NCI-H2227 treated with DMSO at 0.1 percent for 48 hours (cell line): ENCODE results near the gene CSRNP3.
A peak's percentile ranks its signal among the peaks of the same experiment; 100 is the strongest.
"Not testable (repeated sequence)": the region's sequence is repeated elsewhere in the genome, so short reads cannot be mapped to it uniquely, and the experiment has no call there.

Source experiments
- DNase-seq: peaks from one replicate; lab custom pipeline; 2025; lab: John Stamatoyannopoulos, UW

Gene CSRNP3

DNA sequence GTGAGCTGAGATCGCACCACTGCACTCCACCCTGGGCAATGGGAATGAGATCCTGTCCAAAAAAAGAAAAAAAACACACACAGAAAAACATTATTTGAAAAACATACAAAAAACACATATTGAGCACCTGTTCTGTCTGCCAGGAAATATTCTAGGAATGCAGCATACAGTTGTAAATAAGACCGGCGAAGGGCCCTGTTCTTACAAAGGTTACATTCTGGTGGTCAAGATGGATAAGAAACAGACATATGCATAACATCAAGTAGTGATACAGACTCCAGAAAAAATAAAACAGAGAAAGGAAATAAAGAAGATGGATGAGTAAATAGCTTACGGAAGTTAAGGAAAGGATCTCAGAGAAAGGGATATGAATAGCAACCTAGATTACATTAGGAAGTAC, 164.8 kb downstream of the CSRNP3 start:
- no peak for DNase-seq

DNA sequence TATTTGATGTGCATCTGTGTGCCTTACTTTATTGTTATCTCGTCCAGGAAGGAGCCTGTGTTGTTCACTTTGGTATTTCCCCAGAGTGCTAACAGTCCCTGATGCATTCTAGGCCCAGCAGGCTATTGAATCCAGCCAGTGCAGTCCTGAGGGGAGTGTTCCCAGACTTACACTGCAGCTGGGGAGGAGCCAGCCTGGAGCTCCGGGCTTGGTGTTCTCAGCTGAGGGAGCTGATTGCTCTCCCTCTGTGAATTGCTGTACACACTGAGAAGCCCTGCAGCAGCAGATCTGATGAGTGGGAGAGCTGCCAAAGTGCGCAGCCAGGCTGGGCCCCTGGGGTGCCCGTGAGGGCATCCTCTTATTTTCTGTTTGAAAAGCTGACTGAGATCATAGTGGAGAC, 165.4 kb downstream of the CSRNP3 start:
- peak; percentile 95 for DNase-seq

DNA sequence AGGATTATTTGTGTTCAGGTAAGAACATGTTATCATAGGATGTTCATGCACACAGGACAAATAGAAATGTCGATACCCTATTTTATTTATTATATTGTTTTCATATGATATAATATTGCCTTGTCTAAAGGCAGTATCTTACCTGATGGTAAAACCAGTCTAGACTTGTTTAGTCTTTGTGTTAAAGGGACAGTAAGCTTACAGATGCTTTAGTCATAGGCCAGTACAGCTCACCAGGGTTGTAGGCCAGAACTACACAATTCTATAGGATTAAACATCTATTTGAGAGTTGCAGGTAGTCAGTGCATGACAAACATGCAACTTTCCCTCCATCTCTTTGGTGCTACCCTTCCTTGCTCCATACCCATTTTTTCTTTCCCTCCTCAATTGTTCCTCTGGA, 166.0 kb downstream of the CSRNP3 start:
- no peak for DNase-seq

DNA sequence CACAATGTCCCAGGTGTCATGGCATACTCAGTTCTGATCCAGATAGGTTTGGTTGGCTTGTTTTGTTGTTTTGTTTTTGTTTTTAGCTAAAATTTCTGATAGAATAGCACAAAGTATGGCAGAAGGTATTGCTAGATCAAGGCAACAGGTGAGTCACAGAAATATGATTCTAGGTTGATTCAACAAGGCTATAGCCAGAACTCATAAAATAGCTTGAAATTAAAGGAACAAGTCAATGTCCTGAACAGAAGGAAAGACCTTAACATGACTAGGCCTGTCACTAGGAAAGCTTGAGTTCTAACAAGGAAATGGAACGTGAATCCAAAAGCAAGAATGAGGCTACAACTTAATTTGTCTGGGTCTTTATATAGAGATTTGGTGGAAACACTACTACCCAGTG, 167.5 kb downstream of the CSRNP3 start:
- no peak for DNase-seq

DNA sequence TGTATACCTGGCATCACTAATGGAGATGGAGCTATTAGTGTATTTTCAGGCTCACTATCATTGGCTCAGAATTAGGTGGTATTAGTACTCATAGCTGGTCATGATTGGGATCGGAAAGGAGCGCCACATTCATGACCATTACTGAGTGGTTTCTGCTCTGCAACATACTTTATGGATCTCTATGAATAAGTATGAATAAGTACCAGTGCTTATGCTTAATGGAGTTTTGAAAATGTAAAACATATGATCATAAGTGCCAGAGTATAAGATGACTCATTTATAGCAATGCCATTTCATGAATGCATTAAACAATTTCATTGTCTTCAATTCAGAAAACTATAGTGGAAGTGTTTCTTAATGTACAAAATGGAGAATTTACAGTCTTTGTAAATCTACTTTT, 167.9 kb downstream of the CSRNP3 start:
- DNase-seq: no peak

DNA sequence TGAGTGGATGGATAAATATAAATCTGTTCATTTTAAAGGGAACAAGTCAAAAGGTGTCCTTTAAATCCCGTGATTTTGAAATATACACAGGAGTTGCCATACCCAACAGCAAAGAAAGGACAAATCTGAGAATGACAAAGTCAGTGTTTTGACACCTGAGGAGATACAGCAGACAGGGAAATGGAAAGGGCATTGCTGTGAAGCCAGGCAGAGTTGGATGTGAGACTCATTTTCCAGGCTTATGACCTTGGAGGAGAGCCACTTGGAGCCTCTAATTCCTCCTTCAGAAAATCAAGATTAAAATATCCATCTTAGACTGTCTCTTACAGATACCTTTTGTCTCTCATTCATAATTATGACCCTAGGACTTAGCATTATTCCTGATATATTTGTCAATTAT, 170.0 kb downstream of the CSRNP3 start:
- DNase-seq: no peak

DNA sequence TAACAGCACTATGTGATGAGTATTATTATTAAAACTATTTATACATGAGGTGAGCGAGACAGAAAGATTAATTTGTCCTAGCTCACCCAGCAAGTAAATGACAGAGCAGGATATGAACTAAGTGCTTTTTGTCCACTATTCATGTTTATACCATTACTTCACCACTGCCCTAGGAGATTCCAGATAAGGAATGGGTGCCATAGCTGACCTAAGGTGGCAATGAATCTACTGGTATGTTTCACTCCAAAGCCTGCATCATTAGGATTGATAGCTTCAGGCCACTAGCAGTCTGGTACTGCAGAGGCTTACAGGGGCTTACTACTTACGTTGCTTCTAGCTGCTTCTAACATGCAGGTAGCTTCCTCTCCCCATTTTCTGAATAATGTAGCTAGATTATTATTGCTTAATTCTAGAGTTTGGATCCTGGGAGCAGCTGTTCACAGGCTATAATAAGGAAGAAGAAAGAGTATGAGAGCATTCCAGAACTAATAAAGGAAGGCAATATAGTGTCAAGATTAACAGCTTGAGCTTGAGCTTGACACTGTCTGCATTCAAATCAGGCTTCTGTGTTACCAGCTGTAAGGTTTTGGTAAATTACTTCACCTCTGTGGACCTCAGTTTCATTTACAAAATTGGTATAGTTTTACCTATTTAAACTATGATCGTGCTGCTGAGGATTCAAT, 170.9 kb downstream of the CSRNP3 start:
- peak; percentile 37 for DNase-seq

DNA sequence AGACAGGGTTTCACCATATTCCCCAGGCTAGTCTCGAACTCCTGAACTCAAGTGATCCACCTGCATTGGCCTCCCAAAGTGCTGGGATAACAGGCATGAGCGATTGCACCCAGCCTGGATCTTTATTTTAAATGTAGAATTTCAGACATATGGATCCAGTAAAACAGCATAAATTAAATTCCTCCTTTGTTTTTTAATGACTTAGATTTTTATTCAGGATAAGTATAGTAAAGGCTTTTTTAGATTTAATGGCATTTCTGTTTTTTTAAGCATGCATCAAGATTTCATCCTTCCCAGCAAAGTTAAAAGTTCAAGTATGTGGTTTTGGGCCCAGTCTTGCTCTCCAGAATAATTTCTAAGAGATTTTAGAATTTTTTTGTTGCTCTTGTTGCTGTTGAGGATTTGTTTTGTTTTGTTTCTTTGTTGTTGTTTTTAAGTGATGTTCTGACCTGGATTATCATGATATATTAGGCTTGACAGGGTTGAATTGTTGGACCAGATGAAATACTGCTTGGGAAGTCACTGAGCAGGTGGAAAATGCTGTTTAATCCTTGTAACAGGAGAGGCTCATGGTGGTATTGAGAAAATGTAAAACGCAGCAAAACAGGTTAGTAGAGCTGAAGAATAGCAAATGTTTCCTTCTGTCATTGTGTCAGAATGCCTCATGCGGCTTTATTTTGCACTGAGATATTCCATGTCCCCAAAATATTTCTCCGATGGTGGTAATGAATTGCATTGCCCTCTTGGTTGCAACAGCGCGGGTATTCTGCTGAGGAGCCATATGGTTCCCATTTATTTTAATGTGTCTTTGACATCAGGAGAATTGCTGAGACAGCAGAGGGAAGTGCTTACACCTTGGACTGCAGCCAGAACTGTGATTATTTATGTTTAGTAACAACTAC, 176.7 kb downstream of the CSRNP3 start:
- DNase-seq: peak; percentile 97

DNA sequence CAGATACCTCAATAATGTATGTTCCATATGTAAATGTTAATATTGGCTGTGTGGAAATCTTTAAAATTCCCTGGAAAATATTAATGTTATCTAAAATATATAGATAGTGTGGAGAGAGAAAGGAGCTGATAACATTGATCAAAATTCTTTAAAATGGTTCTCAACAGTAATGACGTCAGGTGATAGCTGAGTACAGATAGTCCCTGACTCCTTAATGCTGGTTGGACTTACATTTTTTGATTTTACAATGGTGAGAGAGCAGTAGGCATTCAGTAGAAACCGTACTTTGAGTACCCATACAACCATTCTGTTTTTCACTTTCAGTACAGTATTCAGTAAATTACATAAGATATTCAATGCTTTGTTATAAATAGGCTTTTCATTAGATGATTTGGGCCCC, 177.9 kb downstream of the CSRNP3 start:
- peak; percentile 51 for DNase-seq

DNA sequence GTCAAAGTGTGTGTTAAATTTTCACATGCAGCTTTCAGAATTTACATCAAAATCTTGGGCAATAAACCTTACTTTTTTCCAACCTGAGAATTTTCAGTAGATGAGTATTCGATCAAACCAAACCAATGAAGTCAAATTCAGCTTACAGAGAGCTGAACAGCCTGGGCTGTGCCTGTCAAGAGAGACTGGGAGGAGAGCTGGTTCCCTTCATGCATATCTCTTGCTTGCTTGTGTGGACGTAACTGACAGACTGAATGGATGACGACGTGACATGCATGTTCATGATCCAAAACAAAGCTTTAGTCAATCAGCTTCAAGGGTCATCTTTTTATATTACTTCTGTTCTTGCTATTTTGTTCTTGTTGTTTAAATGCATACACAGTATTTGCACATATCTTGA, 179.3 kb downstream of the CSRNP3 start:
- peak; percentile 85 for DNase-seq

DNA sequence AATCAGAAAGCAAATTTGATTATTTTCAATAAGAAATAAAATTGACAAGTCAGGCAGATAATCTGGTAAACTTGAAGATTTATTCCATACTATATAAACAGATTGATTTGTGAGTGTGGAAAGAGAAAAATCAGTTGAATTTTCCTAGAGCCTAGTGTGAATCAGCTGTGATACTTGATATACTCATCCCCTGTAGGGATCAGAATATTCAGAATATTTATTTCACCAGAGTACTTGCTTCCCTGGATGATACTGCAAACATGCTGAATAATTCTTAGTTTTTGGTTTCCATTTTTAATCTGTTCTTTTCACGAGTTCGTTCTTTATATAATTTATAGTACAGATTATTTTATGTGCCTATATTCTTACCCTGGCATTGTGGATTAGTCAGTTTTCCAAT, 181.7 kb downstream of the CSRNP3 start:
- no peak for DNase-seq

DNA sequence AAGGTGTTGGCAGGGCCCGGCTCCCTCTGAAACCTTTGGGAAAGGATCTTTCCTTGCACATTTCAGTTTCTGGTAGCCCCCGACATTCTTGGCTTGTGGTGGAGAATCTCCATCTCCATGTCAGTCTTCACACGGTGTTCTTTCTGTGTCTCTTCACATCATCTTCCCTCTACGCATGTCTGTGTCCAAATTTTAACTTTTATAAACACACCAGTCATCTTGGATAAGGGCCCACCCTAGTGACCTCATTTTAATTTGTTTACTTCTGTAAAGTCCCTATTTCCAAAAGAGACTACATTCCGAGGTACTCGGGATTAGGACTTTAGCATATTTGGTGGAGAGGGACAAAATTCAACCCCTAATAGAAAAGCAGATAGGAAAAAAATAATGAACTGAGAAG, 186.2 kb downstream of the CSRNP3 start:
- no peak for DNase-seq

DNA sequence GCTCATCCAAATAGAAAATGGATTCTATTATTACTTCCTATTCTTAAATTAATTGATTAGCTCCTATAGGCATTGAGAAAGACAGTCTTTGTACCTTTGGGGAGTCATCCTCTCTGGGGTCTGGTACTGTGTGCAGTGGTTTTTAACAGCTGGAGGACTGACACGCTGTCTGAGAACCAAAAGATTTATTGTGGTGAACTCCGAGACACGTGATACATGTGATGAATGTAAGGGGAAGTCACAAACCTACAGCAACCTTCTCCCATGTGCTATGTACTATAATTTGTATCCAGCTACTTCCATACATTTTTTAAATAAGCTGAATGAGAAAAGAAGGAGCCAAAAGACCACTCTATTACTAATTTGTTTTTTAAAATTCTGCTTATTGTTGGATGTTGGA, 190.9 kb downstream of the CSRNP3 start:
- no peak for DNase-seq

DNA sequence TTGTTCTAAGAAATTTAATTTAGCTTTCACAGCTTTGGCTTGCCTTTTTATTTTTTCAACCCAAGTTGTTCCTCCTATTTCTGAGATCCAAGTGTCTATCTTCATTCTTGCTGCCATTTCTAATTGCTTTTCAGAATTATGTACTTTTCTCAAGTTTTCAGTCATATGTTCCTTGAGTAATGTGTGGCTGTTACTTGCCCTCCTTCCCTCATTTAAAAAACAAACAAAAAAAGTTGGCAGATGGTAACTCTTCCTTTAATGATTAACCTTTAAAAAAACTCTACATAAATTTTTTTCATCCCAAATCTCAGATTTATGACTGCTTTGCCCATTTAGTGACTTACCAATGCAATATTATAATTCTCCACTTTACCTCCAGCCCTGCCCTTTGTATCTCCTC, 193.2 kb downstream of the CSRNP3 start:
- DNase-seq: no peak

DNA sequence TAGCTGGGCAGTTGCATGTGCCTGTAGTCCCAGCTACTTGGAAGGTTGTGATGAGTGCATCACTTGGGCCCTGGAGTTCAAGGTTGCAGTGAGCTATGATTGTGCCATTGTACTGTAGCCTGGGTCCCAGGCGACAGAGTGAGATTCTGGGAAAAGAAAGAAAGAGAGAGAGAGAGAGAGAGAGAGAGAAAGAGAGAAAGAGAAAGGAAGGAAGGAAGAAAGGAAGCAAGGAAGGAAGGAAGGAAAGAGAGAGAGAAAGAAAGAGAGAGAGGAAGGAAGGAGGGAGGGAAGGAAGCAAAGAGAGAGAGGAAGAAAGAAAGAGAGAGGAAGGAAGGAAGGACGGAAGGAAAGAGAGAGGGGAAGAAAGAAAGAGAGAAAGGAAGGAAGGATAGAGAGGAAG, 196.1 kb downstream of the CSRNP3 start:
- no peak for DNase-seq

DNA sequence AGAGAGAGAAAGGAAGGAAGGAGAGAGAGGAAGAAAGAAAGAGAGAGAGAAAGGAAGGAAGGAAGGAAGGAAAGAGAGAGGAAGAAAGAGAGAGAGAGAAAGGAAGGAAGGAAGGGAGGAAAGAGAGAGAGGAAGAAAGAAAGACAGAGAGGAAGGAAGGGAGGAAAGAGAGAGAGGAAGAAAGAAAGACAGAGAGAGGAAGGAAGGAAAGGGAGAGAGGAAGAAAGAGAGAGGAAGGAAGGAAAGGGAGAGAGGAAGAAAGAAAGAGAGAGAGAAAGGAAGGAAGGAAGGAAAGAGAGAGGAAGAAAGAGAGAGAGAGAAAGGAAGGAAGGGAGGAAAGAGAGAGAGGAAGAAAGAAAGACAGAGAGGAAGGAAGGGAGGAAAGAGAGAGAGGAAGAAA, 196.6 kb downstream of the CSRNP3 start:
- DNase-seq: not testable (repeated sequence)

DNA sequence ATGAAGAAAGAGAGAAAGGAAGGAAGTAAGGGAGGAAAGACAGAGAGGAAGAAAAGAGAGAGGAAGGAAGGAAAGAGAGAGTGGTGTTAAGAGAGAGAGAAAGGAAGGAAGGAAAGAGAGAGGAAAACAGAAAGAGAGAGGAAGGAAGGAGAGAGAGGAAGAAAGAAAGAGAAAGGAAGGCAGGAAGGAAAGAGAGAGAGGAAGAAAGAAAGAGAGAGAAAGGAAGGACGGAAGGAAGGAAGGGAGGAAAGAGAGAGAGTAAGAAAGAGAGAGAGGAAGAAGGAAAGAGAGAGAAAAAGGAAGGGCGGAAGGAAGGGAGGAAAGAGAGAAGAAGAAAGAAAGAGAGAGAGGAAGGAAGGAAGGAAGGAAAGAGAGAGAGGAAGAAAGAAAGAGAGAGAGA, 197.1 kb downstream of the CSRNP3 start:
- no peak for DNase-seq

DNA sequence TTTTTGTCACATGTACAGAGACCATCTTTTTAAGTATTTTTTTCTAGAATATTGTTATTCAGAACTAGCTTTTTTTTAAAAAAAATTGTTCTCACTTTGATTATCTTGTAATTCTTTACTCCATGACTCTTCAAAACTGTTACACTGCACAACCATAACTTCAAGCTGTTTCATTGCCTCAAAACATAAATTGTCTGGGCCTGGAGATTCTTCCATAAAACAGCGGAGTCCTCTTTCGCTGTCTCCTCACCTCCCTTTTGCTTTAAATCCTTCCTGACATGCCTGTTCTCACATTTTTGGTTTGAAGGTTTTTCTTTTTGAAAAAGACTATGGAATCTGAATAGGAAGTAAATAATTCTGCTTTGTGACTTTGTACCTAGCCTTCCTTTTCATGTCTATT, 197.9 kb downstream of the CSRNP3 start:
- no peak for DNase-seq

DNA sequence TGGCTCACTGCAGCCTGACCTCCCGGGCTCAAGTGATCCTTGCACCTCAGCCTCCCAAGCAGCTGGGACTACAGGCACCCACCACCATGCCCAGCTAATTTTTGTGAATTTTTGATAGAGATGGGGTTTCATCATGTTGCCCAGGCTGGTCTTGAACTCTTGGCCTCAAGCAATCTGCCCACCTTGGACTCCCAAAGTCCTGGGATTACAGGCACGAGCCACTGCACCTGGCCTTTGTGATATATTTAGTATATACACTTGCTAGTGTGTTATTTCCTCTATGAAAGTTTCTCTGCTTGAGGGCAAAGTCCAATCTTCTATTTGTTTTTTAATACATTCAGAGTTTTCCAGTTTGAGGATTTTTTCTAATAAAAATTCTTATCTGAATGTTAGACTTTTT, 205.3 kb downstream of the CSRNP3 start:
- DNase-seq: no peak

DNA sequence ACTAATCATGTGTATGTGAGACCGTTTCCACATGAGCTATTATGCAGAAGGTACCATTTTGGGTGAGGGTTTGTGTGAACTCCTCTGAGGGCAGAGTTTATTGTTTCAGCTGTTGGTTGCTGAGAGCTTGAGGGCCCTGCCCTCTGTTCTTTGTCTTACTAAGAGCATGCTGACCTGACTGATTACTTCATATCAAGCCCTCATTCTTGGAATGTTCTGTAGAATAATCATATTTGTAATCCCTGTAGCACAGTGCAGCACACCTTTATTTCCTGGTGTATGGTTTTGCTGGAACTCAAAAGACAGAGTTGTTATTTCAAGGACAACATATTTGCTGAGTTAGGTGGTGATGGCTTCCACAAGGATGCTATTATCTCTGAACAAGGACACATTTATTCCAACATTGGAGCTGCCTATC, 206.1 kb downstream of the CSRNP3 start:
- peak; percentile 63 for DNase-seq

DNA sequence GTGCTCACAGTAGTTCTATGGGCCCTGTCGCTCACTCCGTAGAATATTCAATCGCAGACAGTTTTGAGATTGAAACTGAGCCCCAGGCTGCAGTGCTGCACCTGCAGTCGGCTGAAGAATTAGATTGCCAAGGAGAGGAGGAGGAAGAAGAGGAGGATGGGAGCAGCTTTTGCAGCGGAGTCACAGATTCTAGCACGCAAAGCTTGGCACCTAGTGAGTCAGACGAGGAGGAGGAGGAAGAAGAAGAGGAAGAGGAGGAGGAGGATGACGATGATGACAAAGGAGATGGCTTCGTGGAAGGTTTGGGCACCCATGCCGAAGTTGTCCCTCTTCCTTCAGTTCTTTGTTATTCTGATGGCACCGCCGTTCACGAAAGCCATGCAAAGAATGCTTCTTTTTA, 209.4 kb downstream of the CSRNP3 start:
- DNase-seq: no peak

DNA sequence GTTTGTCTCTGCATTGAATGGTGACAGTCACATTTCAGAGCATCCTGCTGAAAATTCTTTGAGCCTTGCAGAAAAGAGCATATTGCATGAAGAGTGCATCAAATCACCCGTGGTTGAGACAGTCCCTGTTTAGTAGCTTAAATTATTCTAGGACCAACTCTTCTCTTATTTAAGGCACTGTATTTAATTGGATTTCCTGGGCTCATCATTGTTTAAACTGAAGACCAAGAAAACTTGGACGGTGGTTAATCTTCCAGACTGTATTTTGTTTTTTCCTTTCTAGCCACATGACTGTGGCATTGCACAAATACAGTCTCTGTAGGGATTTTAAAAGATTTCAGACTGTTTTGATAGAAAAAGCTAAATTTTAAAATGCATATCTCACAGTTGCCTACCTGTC, 210.1 kb downstream of the CSRNP3 start:
- no peak for DNase-seq

DNA sequence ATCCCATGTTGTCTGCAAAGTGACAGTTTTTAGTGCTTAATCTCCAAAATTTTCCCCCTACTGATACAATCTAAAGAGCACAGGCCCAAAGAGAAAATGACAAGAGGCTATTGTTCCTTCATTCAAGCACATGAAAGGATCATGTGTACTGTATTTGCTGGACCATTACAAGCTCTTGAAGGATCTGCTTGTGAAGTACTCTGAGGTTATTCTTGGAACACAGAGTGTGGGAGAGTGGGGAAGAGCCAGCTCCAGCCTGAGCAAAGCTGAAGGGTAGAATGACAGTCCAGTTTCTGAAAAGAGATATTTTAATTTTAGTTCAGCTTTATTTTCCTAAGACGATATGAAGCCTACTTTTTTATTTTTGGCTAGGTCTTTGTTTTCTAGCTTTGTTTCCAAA, 212.3 kb downstream of the CSRNP3 start:
- DNase-seq: peak; percentile 63

DNA sequence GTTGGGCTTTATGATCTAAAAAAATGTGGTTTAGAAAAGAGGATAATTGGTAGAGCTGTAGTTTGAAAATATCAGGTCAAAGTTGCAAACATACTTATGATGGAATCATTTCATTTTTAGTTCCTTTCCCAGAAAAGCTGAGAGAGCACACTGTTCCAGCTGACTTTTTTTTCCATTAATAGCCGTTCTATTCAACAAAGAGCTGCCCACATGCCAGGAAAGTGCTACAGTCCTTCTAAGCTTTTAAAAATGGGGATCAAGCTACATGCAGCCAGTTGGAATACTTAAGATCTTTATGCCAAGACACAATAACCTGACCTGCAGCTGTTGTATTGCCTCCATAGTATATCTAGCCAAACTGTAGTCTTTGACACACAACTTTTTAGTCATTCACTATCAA, 213.0 kb downstream of the CSRNP3 start:
- DNase-seq: peak; percentile 25
